MG63 (cell line): ENCODE results near the gene RAN. TPM values are rescaled to one million over a fixed set of nuclear protein-coding genes. Genes with fewer than 3 reads are reported as not detected.
"Not testable (repeated sequence)": the region's sequence is repeated elsewhere in the genome, so short reads cannot be mapped to it uniquely, and the experiment has no call there.

ENCODE experiments used
- DNase-seq: peaks from one replicate; pipeline ENCODE4 v3.0.0-alpha.2; 2020
- H3K27me3 ChIP-seq: fragments of 250-450 bp; sonication (Bioruptor Pico); 2 replicates; pipeline ENCODE4 v1.5.1; 2020; ENCODE audit warnings: mild to moderate bottlenecking, moderate library complexity
- H3K36me3 ChIP-seq: fragments of 250-450 bp; sonication (Bioruptor Pico); 2 replicates; pipeline ENCODE4 v1.5.1; 2020; ENCODE audit warnings: mild to moderate bottlenecking, moderate library complexity
- H3K4me3 ChIP-seq: fragments of 250-450 bp; sonication (Bioruptor Pico); 2 replicates; pipeline ENCODE4 v1.5.1; 2020; ENCODE audit warnings: mild to moderate bottlenecking, moderate library complexity
- H3K9me3 ChIP-seq: fragments of 250-450 bp; sonication (Bioruptor Pico); 2 replicates; pipeline ENCODE4 v1.5.1; 2020; ENCODE audit warnings: mild to moderate bottlenecking, moderate library complexity
- total RNA-seq: library from RNA; depleted of rRNA; stranded (reverse); fragments of >200 nt; shearing (Covaris generic); gene quantifications from 2 replicates; pipeline ENCODE4 v1.2.3, GENCODE V29; 2014; ENCODE audit warnings: low replicate concordance

RAN gene
- total RNA-seq, 1 experiment from 2014 or later, result 1,946 TPM

DNA sequence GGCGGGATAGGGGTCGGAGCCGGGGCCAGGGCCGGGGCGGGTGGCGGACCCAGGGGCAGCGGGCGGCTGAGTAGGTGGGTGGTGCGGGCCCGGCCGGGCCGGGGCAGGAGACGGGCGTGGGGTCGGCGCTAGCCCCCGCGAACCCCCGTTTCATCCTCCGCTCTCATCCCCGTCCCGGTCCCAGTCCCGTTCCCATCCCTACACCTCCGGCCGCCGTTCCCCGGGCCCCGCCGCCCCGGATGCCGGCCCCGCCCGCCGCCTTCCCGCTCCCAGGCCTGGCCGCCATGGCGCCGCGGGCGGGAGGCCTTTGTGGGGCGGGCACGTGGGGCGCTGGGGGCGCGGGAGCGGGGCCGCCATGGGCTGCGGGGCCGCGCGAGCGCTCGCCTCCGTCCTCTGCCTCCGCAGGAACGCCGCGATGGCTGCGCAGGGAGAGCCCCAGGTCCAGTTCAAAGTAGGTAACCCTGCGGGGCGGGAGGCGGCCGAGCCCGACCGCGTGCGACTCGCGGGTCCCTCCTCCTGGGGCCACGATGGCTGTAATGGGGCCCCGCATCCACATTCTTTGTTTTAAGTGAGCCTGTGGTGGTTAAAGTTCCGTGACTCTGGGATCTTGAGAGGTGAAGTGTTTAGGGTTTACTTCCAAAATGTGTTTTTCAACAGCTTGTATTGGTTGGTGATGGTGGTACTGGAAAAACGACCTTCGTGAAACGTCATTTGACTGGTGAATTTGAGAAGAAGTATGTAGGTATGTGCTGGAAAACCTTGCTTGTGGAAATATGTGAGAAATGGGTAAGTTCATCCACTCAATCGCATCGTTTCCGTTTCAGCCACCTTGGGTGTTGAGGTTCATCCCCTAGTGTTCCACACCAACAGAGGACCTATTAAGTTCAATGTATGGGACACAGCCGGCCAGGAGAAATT lies 572 bp downstream of the RAN start:
- Histone ChIP-seq H3K27me3 (no peaks in the 10 kb centered on the region), H3K36me3 (peaks cover 50% of the 10 kb centered on the region), H3K9me3 (no peaks in the 10 kb centered on the region), H3K4me3 (peak overlapping the region; percentile 79)
- DNase-seq, result peak; percentile 39

DNA sequence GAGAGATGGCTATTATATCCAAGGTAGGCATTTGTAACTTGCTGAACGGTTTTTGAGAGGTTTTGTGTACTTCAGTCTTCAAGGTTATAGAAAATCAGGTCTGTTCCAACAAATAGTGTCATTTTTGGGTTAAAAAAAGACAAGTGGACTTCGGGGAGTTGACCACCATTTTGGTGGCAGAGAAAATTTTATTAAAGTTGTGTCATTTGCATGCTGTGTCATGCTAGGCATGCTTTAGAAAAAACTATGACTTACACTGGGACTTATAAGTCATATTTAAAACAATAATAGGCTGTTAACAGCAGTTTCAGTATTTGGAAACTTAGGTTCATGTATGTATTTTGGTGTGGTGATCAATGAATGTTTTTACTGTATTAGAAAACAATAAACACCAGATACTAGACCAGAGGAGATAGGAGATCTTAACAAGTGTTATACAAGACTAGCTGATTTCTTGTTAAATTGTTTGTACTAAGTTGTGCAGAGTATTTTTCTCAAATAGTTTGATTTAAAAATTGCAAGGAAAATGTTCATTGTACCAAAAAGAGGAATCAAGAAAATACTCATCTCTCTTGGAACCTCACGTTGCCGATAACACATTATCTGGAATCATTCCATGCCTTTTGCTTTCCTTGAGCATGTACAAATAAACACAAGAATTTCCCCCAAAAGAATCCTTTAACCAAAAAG lies 1.4 kb downstream of the RAN start:
- peaks cover 56% of the 10 kb centered on the region for H3K36me3 ChIP-seq
- DNase-seq, result no peak

DNA sequence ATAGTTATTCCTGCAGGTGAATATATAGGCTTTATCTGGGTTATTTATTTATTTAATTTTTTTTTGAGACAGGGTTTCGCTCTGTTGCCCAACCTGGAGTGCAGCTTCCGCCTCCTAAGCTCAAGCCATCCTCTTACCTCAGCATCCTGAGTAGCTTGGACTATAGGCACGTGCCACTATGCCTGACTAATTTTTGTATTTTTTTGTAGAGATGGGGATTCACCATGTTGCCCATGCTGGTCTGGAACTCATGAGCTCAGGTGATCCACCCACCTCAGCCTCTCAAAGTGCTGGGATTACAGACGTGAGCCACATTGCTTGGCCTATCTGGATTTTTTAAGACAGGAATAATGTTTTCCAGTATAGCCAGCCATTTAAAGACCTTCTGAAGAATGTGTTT lies 2.0 kb downstream of the RAN start:
- DNase-seq, result no peak
- H3K9me3 ChIP-seq, result no peaks in the 10 kb centered on the region
- H3K36me3 ChIP-seq, result peaks cover 56% of the 10 kb centered on the region
- H3K27me3 ChIP-seq, result no peaks in the 10 kb centered on the region
- peak overlapping the region; percentile 79 for H3K4me3 ChIP-seq

More for the DNA sequence above, 1.4 kb downstream of the RAN start:
- H3K4me3 ChIP-seq, result peak overlapping the region; percentile 79
- H3K9me3 ChIP-seq, result no peaks in the 10 kb centered on the region
- H3K27me3 ChIP-seq, result no peaks in the 10 kb centered on the region

DNA sequence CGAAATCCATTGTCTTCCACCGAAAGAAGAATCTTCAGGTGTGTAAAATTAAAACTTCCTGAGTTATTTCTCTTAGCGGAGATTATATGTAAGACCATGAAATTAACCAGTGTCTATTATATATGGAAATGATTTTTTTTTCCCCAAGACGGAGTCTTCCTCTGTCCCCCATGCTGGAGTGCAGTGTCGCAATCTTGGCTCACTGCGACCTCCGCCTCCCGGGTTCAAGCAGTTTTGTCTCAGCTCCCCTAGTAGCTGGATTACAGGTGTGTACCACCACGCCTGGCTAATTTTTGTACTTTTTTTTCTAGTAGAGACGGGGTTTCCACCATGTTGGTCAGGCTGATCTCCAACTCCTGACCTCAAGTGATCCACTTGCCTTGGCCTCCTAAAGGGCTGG lies 2.8 kb downstream of the RAN start:
- Histone ChIP-seq H3K36me3 (peaks cover 56% of the 10 kb centered on the region), H3K9me3 (no peaks in the 10 kb centered on the region), H3K27me3 (no peaks in the 10 kb centered on the region), H3K4me3 (peak overlapping the region; percentile 79)
- no peak for DNase-seq

DNA sequence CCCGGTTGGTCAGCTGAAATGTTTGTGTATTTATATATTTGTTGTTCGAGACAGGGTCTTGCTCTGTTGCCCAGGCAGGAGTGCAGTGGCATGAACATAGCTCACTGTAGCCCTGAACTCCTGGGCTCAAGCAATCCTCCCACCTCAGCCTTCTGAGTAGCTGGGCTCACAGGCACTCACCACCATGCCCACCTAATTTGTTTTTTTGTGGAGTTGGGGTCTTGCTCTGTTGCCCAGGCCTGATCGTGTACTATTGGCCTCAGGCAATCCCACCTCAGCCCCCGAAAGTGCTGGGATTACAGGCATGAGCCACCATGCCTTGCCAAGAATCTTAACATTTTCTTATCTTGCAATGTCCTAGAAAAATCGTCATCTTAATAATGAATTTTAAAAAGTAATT lies 3.3 kb downstream of the RAN start:
- peaks cover 56% of the 10 kb centered on the region for H3K36me3 ChIP-seq
- no peaks in the 10 kb centered on the region for H3K9me3 ChIP-seq
- H3K27me3 ChIP-seq, result no peaks in the 10 kb centered on the region
- H3K4me3 ChIP-seq, result no peak overlapping the region
- no peak for DNase-seq

DNA sequence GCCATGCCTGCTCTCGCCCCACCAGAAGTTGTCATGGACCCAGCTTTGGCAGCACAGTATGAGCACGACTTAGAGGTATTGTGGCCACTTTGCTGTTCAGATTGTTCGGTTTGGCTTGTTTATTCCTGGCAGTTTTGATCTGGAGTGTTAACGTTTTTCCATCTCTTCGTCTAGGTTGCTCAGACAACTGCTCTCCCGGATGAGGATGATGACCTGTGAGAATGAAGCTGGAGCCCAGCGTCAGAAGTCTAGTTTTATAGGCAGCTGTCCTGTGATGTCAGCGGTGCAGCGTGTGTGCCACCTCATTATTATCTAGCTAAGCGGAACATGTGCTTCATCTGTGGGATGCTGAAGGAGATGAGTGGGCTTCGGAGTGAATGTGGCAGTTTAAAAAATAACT lies 3.8 kb downstream of the RAN start:
- H3K4me3 ChIP-seq, result not testable (repeated sequence)
- H3K36me3 ChIP-seq, result peaks cover 56% of the 10 kb centered on the region

DNA sequence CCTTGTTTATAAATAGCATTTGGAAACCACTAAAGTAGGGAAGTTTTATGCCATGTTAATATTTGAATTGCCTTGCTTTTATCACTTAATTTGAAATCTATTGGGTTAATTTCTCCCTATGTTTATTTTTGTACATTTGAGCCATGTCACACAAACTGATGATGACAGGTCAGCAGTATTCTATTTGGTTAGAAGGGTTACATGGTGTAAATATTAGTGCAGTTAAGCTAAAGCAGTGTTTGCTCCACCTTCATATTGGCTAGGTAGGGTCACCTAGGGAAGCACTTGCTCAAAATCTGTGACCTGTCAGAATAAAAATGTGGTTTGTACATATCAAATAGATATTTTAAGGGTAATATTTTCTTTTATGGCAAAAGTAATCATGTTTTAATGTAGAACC lies 4.4 kb downstream of the RAN start:
- DNase-seq, result no peak
- H3K36me3 ChIP-seq, result peaks cover 56% of the 10 kb centered on the region
- H3K9me3 ChIP-seq, result no peaks in the 10 kb centered on the region
- H3K27me3 ChIP-seq, result no peaks in the 10 kb centered on the region
- no peak overlapping the region for H3K4me3 ChIP-seq

More for the DNA sequence above, 3.8 kb downstream of the RAN start:
- H3K27me3 ChIP-seq, DNase-seq, H3K9me3 ChIP-seq: not testable (repeated sequence)

DNA sequence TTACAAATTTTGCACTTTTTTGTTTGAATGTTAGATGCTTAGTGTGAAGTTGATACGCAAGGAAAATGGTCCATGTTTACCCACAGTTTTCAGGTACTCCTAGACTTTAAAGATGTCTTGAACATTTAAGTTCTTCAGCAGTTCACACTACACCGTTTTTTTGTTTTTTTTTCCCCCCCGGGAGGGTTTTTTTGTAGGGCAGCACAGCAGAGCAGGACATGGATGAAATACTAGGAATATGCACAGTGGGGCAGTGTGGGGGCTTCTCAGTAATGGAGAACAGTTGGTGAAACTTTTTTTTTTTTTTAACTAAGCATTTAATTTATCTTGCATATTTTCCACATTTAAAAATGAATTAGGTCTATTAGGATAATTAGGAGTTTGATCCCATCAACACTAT lies 4.9 kb downstream of the RAN start:
- peaks cover 56% of the 10 kb centered on the region for H3K36me3 ChIP-seq
- no peak overlapping the region for H3K4me3 ChIP-seq
- H3K27me3 ChIP-seq, result no peaks in the 10 kb centered on the region
- no peak for DNase-seq
- H3K9me3 ChIP-seq, result no peaks in the 10 kb centered on the region

DNA sequence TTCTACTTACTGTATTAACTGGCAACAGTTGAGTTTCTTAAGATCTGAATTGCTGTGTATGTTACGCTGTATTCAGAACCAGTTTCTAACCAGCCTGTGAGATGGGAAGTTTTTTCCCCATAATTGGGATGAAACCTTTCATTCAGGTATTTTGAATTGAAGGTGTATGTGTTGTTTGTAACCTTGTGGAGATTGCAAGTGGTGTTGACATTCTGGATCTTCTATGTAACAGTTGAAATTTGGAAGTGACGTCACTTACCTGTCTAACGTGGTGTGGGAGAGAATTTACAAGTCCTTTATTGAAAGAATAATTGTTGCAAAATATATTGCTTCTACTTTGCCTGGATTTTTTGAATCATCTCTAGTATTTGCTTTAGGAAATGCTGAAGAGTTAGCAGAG lies 5.5 kb downstream of the RAN start:
- Histone ChIP-seq H3K27me3 (no peaks in the 10 kb centered on the region), H3K9me3 (no peaks in the 10 kb centered on the region), H3K4me3 (no peak overlapping the region), H3K36me3 (peaks cover 56% of the 10 kb centered on the region)
- no peak for DNase-seq

DNA sequence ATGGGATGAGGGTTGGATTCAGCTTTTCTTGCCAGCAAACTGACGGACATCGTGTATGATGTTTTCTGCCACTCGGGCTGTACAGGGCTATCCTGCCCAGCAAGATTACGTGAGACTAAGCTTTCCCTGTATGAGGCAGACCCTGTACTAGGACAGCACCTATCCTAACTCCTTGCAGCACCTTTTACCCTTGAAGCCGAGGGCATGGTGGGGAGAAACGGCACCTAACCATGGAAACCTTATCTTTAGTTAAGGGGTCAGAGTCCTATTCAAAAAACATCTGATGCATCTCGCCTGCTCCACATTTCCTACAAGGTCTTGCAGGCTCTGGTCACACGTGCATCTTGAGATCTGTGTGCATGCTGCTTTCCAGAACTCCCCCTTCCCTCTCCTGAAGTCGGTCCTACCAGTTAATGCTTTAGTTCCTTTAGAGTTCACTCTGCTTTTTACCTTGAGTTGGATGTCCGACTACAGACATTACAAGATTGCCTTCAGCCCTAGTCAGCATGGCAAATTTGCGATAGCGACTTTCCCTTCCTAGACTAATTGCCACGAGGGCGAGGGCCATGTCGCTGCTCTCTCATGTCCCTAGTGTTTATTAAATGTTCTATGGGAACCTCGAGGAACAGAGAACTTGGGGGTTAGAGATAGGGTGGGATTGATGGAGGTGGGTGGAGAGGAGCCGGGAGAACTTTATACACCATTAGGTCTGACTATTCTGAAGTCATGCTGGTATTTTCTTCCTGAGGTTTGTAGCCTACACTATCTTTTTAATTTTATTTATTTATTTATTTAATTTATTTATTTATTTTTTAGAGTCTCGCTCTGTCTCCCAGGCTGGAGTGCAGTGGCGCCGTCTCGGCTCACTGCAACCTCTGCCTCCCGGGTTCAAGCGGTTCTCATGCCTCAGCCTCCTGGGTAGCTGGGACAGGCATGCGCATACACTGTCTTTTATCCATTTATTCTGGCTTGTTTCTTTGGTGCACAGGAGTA lies 6.6 kb downstream of the RAN start:
- H3K4me3 ChIP-seq, result no peak overlapping the region
- no peaks in the 10 kb centered on the region for H3K27me3 ChIP-seq
- peaks cover 45% of the 10 kb centered on the region for H3K36me3 ChIP-seq
- no peaks in the 10 kb centered on the region for H3K9me3 ChIP-seq
- DNase-seq, result no peak

DNA sequence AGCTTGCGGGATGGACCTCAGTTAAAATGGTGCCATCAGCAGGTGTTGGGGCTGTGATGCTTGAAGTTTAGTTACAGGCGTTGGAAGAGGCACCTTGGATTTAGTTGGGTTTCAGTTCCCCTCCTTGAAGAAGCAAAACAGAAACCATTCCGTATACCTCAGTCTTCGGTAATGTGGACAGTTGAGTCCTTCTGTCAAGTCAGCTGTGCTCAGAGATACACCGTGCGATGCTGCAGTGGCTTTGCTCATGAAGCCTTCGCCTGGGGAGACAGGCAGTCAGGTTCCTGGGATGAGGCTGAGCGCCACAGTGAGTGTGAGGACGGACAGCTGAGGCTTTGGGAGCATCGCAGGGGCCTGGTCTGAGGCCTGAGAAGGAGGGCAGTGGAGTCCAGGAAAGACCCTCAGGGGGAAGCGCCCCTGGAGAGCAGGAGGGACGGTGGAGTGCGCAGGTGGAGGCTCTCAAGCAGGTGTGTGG lies 7.4 kb downstream of the RAN start:
- Histone ChIP-seq H3K36me3 (peaks cover 38% of the 10 kb centered on the region), H3K4me3 (no peak overlapping the region), H3K27me3 (no peaks in the 10 kb centered on the region), H3K9me3 (no peaks in the 10 kb centered on the region)
- no peak for DNase-seq

DNA sequence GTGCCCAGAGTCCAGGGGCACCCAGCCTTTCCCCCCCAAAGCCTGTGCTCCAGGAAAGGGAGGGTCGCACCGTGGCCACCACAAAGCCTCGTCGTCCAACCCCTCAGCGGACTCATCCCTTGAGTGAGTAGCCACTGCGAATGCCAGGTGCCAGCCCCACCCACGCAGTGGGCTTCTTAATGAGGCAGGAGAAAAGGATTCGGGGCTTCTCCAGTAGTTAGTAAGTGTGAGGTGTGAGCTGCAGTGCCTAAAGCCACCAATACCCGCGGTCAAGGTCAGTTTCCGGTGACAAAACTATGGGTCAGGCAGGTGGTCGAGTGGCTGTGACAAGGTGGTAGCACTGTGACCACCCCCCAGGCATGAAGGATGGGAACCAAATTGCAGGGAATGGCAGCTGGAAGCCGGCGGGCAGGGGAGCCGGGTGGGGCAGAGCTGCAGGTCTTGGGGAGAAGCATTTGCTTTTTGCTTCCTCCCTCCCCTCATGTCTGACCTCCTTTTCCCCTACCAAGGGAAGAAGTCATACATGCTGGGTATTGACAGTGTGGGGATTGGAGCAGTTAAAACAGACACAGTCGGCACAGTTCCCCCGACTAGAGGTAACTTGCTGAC lies 8.0 kb downstream of the RAN start:
- H3K27me3 ChIP-seq, result no peaks in the 10 kb centered on the region
- H3K9me3 ChIP-seq, result no peaks in the 10 kb centered on the region
- no peak overlapping the region for H3K4me3 ChIP-seq
- H3K36me3 ChIP-seq, result peaks cover 31% of the 10 kb centered on the region
- DNase-seq, result peak; percentile 12

DNA sequence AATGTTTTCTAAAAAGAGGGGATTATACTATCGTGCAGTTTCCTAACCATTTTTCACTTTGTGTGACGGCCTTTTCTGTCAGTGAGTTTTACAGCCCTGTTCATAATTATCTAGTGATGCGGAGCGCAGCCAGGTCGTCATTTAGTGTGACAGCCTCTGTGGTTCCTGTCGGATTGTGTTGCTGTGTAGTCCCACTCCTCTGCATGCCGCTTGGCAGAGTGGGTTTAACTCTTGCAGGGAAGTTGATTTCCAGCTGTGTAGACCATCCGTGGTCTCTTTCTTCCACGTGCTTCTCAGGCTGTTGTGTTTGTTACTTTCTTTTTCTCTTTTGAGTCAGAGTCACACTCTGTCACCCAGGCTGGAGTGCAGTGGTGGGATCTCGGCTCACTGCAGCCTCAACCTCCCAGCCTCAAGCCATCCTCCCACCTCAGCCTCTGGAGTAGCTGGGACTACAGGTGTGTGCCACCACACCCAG lies 8.6 kb downstream of the RAN start:
- H3K36me3 ChIP-seq, result peaks cover 26% of the 10 kb centered on the region
- DNase-seq, result no peak
- H3K4me3 ChIP-seq, result peak overlapping the region; percentile 15
- no peaks in the 10 kb centered on the region for H3K9me3 ChIP-seq
- no peaks in the 10 kb centered on the region for H3K27me3 ChIP-seq

DNA sequence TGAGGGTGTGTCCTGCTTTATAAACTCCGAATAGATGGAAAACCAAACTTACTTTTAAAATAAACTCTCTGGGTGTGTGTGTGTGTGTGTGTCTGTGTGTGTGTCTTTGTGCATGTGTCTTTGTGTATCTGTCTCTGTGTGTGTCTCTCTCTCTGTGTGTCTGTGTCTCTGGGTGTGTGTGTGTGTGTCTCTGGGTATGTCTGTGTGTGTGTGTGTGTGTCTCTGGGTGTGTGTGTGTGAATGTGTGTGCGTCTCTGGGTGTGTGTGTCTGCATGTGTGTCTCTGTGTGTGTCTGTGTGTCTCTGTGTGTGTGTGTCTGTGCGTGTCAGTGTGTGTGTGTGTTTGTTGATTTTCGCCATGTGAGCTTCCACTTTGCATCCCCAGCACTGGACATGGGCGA lies 9.2 kb downstream of the RAN start:
- Histone ChIP-seq H3K27me3 (no peaks in the 10 kb centered on the region), H3K9me3 (no peaks in the 10 kb centered on the region), H3K36me3 (peaks cover 20% of the 10 kb centered on the region), H3K4me3 (no peak overlapping the region)
- DNase-seq, result no peak

DNA sequence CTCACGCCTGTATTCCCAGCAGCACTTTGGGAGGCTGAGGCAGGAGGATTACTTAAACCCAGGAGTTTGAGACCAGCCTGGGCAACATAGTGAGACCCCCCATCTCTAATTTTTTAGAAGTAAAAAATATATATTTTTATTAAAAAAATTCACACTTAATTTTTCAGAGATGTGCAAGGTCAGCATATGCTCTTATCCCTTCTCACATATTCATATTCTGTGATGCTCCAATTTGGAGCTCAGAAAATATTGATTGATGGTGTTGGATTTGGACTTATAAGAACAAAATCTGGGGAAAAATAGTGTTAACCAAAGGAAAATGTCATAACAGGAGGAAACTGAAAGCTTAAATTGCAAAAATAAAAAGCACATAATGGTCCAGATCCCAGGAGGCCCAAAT lies 9.7 kb downstream of the RAN start:
- DNase-seq, result no peak
- H3K36me3 ChIP-seq, result peaks cover 15% of the 10 kb centered on the region

DNA sequence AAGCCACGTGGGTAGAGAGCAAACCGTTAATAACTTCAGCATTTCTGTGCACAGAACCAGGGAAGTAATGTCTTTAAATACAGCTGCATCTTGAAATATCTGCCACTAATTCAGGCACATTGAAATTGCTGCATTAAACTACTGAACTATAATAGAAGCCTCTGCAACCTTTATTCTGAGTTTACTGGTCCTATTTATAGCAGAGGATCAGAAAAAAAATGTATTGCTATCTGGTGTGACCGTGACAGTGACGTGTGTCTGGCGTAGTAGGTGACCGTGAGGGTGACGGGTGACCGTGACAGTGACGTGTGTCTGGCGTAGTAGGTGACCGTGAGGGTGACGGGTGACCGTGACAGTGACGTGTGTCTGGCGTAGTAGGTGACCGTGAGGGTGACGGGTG lies 15.3 kb downstream of the RAN start:
- not testable (repeated sequence) for H3K4me3 ChIP-seq, H3K9me3 ChIP-seq, DNase-seq, H3K27me3 ChIP-seq, H3K36me3 ChIP-seq

More for the DNA sequence above, 9.7 kb downstream of the RAN start:
- no peaks in the 10 kb centered on the region for H3K27me3 ChIP-seq
- H3K4me3 ChIP-seq, result no peak overlapping the region
- no peaks in the 10 kb centered on the region for H3K9me3 ChIP-seq
